GM18951 (cell line): Measurements from ENCODE around the gene SV2A.

Source experiments
- POLR2A ChIP-seq: IDR thresholded peaks from 4 replicates; pipeline ENCODE4 v1.6.1; 2011; ENCODE audit warnings: mild to moderate bottlenecking; ENCODE audit not compliant: insufficient read length, insufficient read depth; ENCODE audit errors: extremely low read depth
- in situ Hi-C: fragments of 300-500 bp; cut with MboI; formaldehyde crosslinking; loops from one replicate; pipeline ENCODE4 v1.12.0; 2022; ENCODE audit warnings: low sequenced_read_pairs, mixed read lengths, inconsistent platforms; ENCODE audit not compliant: unreplicated experiment

SV2A gene

GRCh38 chr1:149937759-149938158 is 20.1 kb upstream of the SV2A start:
- TF ChIP-seq POLR2A = no peak
- in situ Hi-C loops = no loop called here

GRCh38 chr1:149936992-149937705 is 19.5 kb upstream of the SV2A start:
- in situ Hi-C loops = no loop called here
- no peak for TF ChIP-seq POLR2A

DNA sequence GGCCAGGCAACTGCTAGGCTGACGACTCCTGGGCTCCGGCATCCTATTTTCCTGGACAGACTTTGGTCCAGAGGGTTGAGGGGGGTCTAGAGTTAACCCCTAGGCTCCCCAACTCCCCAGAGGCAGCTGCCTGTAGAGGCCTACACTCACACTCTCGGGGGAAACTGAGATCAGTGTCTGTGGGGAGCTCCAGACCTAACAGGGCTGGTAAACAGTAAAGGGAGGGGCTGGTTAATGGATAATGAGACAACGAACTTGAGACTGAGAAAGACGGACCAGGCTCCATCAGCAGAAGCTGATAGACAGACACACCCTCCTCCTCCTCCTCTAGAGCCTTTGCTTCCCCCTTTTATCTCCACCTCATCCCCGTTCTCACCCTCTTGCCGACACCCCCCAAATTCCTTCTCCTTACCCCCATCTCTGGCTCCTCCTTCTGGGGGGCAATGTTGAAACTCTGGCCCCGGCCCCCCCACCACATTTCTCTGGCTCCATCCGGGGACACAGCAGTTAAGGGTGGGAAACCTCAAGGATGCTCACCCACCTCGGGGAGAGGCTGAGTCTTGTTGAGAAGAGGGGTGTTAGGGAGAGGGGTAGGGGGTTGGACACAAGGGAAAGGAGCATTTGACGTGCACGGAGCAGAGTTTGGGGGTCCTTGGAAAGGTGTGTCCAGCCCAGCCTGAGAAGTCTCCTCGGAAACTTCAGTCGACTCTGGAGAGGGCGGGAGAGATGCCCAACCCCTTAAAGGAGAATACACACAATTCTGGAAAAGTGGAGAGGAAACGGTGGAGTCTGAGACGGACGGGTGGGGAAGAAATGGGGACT is 18.7 kb upstream of the SV2A start, which contains the start of gene MTMR11:
MTMR11 (minus strand) TSS at position 710 of the 822 bp plus-strand sequence; CDS start at position 478, 232 bp downstream.
- in situ Hi-C loops = no loop called here
- no peak for TF ChIP-seq POLR2A

DNA sequence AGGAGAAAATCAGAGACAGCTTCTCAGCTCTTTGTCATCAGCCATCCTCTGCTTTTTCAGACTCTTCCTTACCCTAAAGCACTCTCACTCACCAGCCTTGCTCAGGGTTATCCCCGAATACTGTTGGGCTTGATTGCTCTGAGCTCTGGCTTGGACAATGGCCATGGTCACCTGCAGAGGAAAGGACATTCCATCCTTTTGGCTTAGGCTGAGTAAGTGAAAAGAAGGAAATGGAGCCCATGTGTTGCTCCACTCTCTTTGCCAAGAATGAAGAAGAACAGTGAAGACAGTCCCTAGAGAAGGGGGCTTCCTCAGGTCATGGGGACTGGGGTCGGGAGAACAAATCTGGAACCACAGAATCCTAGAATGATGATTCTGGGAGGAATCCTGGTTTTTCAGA is 16.7 kb upstream of the SV2A start:
- in situ Hi-C loops = no loop called here
- TF ChIP-seq POLR2A = no peak

- no peak for TF ChIP-seq POLR2A
- in situ Hi-C loops = no loop called here
Measured at GRCh38 chr1:149933208-149933607, 15.6 kb upstream of the SV2A start.

GRCh38 chr1:149932474-149932873 is 14.8 kb upstream of the SV2A start:
- in situ Hi-C loops = no loop called here
- no peak for TF ChIP-seq POLR2A

- TF ChIP-seq POLR2A = no peak
- in situ Hi-C loops = no loop called here
Measured at GRCh38 chr1:149931212-149931790, 13.7 kb upstream of the SV2A start.

GRCh38 chr1:149929856-149930255 is 12.2 kb upstream of the SV2A start:
- in situ Hi-C loops = no loop called here
- no peak for TF ChIP-seq POLR2A

- in situ Hi-C loops = no loop called here
- no peak for TF ChIP-seq POLR2A
Measured at GRCh38 chr1:149928401-149928724, 10.7 kb upstream of the SV2A start.

DNA sequence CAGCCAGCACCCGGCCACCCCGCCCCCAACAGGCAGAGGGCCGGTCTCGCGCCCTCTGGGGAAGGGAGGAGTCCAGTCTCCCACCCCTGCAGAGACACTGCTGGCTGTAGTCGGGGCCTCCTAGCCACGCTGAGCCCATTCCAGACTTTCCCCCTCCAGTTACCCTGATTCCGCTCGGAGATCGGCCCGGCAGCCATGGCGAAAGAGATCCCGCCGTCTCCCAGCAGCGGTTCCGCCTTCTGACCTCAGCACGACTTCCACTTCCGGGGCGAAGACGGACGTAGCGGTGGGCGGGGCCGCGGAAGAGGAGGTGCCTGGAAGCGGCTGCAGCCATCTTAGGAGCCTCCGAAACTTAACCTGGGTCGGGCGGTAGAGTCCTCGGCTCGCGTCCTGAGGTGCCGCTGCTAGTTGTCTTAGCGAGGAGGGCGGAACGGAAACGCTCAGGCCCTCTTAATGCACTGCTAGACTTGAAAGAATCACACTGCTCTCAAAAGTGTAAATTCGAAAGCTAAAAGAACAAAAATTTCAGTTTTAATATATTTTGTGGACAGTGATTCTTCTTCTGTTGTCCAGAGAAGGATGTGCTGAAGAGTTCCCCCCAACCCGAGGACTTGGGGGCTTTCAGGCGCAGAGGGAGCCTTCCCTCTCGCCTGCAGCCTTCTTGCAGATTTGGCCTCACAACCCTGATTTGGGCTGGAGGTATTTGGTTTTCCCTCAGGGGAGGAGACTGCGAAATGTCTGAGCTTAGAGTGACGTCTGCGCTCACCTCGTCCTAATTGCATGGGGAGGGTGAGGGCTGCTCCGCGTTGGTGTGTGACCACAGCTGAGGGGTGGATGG is 10.1 kb upstream of the SV2A start, which contains the start of gene SF3B4:
SF3B4 (minus strand) TSS at position 241 of the 838 bp plus-strand sequence; CDS start at position 197, 44 bp downstream.
- in situ Hi-C loops = no loop called here
- peak; percentile 96 for TF ChIP-seq POLR2A

DNA sequence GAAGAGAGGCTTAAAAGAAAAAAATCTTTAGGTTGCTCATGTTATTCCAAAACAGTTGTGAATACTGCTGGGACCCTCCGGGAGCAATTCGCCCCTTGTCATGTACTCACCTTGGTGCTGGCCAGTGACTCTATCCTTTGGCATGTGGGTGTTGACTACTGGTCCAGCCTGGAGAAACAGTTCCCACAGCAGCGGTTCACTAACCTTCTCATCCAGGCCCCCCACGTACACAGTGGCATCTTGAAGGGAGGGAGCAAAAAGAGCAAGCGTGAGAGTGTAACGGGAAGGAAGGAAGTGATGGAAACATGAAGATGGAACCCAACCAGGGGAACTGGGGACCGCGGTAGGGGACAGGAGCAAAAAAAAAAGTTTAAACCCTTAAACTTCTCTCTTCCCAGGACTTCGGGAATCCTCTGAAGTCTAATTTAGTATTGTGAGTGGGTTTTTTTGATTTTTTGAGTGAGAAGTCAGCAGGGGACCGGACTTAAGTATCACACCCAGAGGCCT is 9.5 kb upstream of the SV2A start:
- in situ Hi-C loops = no loop called here
- TF ChIP-seq POLR2A = no peak

DNA sequence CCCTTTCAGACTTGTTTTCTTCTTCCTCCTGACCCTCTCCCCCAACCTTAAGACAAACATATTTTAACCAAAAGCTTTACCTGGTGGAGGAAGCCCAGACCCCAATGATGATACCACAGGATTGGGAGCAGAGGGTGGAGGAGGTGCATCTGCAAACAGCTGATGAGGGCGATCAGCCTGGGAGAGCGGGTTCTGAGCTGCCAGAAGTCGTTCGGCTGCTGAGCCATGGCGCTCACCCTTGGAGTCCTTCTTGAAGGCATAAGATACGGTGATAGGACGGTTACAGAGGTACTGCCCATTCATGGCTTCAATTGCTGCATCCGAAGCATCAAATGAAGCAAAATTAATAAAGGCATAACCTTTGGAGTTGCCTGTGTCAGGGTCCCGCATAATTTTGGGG is 8.7 kb upstream of the SV2A start:
- TF ChIP-seq POLR2A = no peak
- in situ Hi-C loops = no loop called here

GRCh38 chr1:149925751-149926150 is 8.1 kb upstream of the SV2A start:
- in situ Hi-C loops = no loop called here
- TF ChIP-seq POLR2A = no peak
